Fibroblast of lung (primary cell): ENCODE results near the gene MS4A13. TPM values are rescaled to one million over a fixed set of nuclear protein-coding genes. Genes with fewer than 3 reads are reported as not detected.

Source experiments
- DNase-seq, 2 donors: peaks; one replicate each; pipeline versions ENCODE4 v3.0.0 to v3.0.0-alpha.2; 2010; ENCODE audit warnings: low read depth in 2 of 2
- H2AFZ ChIP-seq: 2 replicates; pipeline ENCODE4 v1.5.1; 2012; ENCODE audit warnings: low read length, control low read depth, inconsistent platforms
- H3K27ac ChIP-seq: 2 replicates; pipeline ENCODE4 v1.5.1; 2011; ENCODE audit warnings: low read length, control low read depth; ENCODE audit not compliant: insufficient read depth
- H3K27me3 ChIP-seq: 2 replicates; pipeline ENCODE4 v1.5.1; 2011; ENCODE audit warnings: mild to moderate bottlenecking, low read length; ENCODE audit not compliant: control insufficient read depth, insufficient read depth
- H3K36me3 ChIP-seq: 2 replicates; pipeline ENCODE4 v1.5.1; 2011; ENCODE audit warnings: low read length; ENCODE audit not compliant: control insufficient read depth, insufficient read depth
- H3K4me1 ChIP-seq: 2 replicates; pipeline ENCODE4 v1.5.1; 2011; ENCODE audit warnings: low read length; ENCODE audit not compliant: control insufficient read depth, insufficient read depth; ENCODE audit errors: extremely low read depth
- H3K4me2 ChIP-seq: 2 replicates; pipeline ENCODE4 v1.5.1; 2011; ENCODE audit warnings: low read length, control low read depth; ENCODE audit not compliant: insufficient read depth; ENCODE audit errors: extremely low read depth
- H3K4me3 ChIP-seq, 4 experiments: fragments of 200-600 bp in 1 of 4; sonication (generic) in 1 of 4; replicated peaks in 1 of 4; 2 replicates each; pipeline ENCODE4 v1.5.1; 2011 to 2016; ENCODE audit warnings: low read length in 4 of 4, low read depth in 3 of 4, mild to moderate bottlenecking in 3 of 4, control low read depth in 2 of 4, inconsistent platforms in 1 of 4, mixed read lengths in 1 of 4; ENCODE audit not compliant: insufficient read depth in 1 of 4; ENCODE audit errors: control extremely low read depth in 1 of 4
- H3K79me2 ChIP-seq: 2 replicates; pipeline ENCODE4 v1.5.1; 2012; ENCODE audit warnings: mild to moderate bottlenecking, low read length, inconsistent platforms; ENCODE audit not compliant: control insufficient read depth, insufficient read depth
- H3K9ac ChIP-seq: 2 replicates; pipeline ENCODE4 v1.5.1; 2011; ENCODE audit warnings: mild to moderate bottlenecking, low read length, control low read depth; ENCODE audit not compliant: insufficient read depth
- H3K9me3 ChIP-seq: 2 replicates; pipeline ENCODE4 v1.5.1; 2012; ENCODE audit warnings: low read depth, low read length; ENCODE audit not compliant: control insufficient read depth, insufficient read depth
- H4K20me1 ChIP-seq: 2 replicates; pipeline ENCODE4 v1.5.1; 2011; ENCODE audit warnings: low read length; ENCODE audit not compliant: control insufficient read depth, insufficient read depth; ENCODE audit errors: extremely low read depth
- CTCF ChIP-seq, 2 donors: IDR thresholded peaks in 1 of 2; conservative IDR thresholded peaks in 1 of 2; 1 replicate in 1 of 2; 2 replicates in 1 of 2; pipeline ENCODE4 v1.5.1; 2011 to 2012; ENCODE audit warnings: low read length in 2 of 2, control low read depth in 1 of 2, inconsistent platforms in 1 of 2, low read depth in 1 of 2, mild to moderate bottlenecking in 1 of 2
- EZH2 ChIP-seq: IDR thresholded peaks from 2 replicates; pipeline ENCODE4 v1.5.1; 2012; ENCODE audit warnings: low read length, control low read depth, mild to moderate bottlenecking; ENCODE audit errors: missing control alignments
- polyA plus RNA-seq, 2 donors: library from polyadenylated mRNA; depleted of rRNA in 1 of 2; stranded (reverse) in 1 of 2; unstranded in 1 of 2; fragments of >200 nt; gene quantifications; 2 replicates each; pipeline ENCODE4 v1.2.1, GENCODE V29; 2011 to 2012; ENCODE audit warnings: missing spikeins in 1 of 2
- total RNA-seq: library from RNA; depleted of rRNA; stranded (reverse); fragments of >200 nt; gene quantifications from 2 replicates; pipeline ENCODE4 v1.2.1, GENCODE V29; 2014

MS4A13 gene
- total and polyA plus RNA-seq, 2 donors (not counting 1 experiment from before 2014, with no cell fraction given): not detected

- Histone ChIP-seq H3K4me2 (no peak overlapping the region), H2AFZ (no peak overlapping the region), H3K36me3 (no peaks in the 10 kb centered on the region), H3K79me2 (no peaks in the 10 kb centered on the region), H4K20me1 (no peaks in the 10 kb centered on the region), H3K27ac (no peak overlapping the region), H3K9ac (no peak overlapping the region), H3K4me1 (no peaks in the 10 kb centered on the region), H3K4me3 (no peak overlapping the region), H3K27me3 (no peaks in the 10 kb centered on the region), H3K9me3 (no peaks in the 10 kb centered on the region)
- TF ChIP-seq EZH2: no peak
- DNase-seq: no peak
Observed at GRCh38 chr11:60512651-60513225, 2.5 kb upstream of the MS4A13 start.

GRCh38 chr11:60513496-60514460 is 1.4 kb upstream of the MS4A13 start:
- TF ChIP-seq CTCF (conservative IDR thresholded peaks at IDR 0.05 in 1 of 2, IDR thresholded peaks at IDR 0.05 in 1 of 2; ENCODE audit: low read depth in 1 of 2, low read length in 2 of 2): no peak
- TF ChIP-seq EZH2: no peak
- no peaks in the 10 kb centered on the region for H3K27me3 ChIP-seq
- H3K9me3 ChIP-seq: no peaks in the 10 kb centered on the region
- DNase-seq: no peak
- no peak overlapping the region for H3K9ac ChIP-seq
- no peaks in the 10 kb centered on the region for H3K4me1 ChIP-seq
- no peak overlapping the region for H3K4me3 ChIP-seq
- no peaks in the 10 kb centered on the region for H3K79me2 ChIP-seq
- H3K36me3 ChIP-seq: no peaks in the 10 kb centered on the region
- H4K20me1 ChIP-seq: no peaks in the 10 kb centered on the region
- no peak overlapping the region for H3K27ac ChIP-seq
- no peak overlapping the region for H3K4me2 ChIP-seq
- no peak overlapping the region for H2AFZ ChIP-seq

- TF ChIP-seq EZH2 (no peak), CTCF (conservative IDR thresholded peaks at IDR 0.05 in 1 of 2, IDR thresholded peaks at IDR 0.05 in 1 of 2; ENCODE audit: low read depth in 1 of 2, low read length in 2 of 2) (no peak)
- DNase-seq: no peak
- Histone ChIP-seq H4K20me1 (no peaks in the 10 kb centered on the region), H3K79me2 (no peaks in the 10 kb centered on the region), H3K9ac (no peak overlapping the region), H3K4me2 (no peak overlapping the region), H2AFZ (no peak overlapping the region), H3K4me1 (no peaks in the 10 kb centered on the region), H3K9me3 (no peaks in the 10 kb centered on the region), H3K36me3 (no peaks in the 10 kb centered on the region), H3K27ac (no peak overlapping the region), H3K27me3 (no peaks in the 10 kb centered on the region), H3K4me3 (no peak overlapping the region)
Observed at GRCh38 chr11:60528465-60528864, 13.3 kb downstream of the MS4A13 start.
